ENCODE results near the gene TMEM192.
"Not testable (repeated sequence)": the region's sequence is repeated elsewhere in the genome, so short reads cannot be mapped to it uniquely, and the experiment has no call there.

TMEM192 gene

GRCh38 chr4:165138843-165139242 is 26.2 kb upstream of the TMEM192 start:
- TF ChIP-seq CTCF (IDR thresholded peaks at IDR 0.05; ENCODE audit: low read depth, low read length), result no peak
- DNase-seq (ENCODE audit: extremely low read depth, low read depth), result no peak

GRCh38 chr4:165137205-165137604 is 24.5 kb upstream of the TMEM192 start:
- no peak for TF ChIP-seq CTCF (IDR thresholded peaks at IDR 0.05; ENCODE audit: low read depth, low read length)
- no peak for DNase-seq (ENCODE audit: extremely low read depth, low read depth)

- no peak for DNase-seq (ENCODE audit: extremely low read depth, low read depth)
- TF ChIP-seq CTCF (IDR thresholded peaks at IDR 0.05; ENCODE audit: low read depth, low read length), result no peak
Observed at GRCh38 chr4:165136529-165136928, 23.9 kb upstream of the TMEM192 start.

GRCh38 chr4:165133150-165133549 is 20.5 kb upstream of the TMEM192 start:
- no peak for TF ChIP-seq CTCF (IDR thresholded peaks at IDR 0.05; ENCODE audit: low read depth, low read length)
- no peak for DNase-seq (ENCODE audit: extremely low read depth, low read depth)

GRCh38 chr4:165131247-165131832 is 18.7 kb upstream of the TMEM192 start:
- peak; percentile 19 for DNase-seq (ENCODE audit: extremely low read depth, low read depth)
- peak; percentile 93 for TF ChIP-seq CTCF (IDR thresholded peaks at IDR 0.05; ENCODE audit: low read depth, low read length)

- DNase-seq (ENCODE audit: extremely low read depth, low read depth), result no peak
- TF ChIP-seq CTCF (IDR thresholded peaks at IDR 0.05; ENCODE audit: low read depth, low read length), result no peak
Observed at GRCh38 chr4:165129924-165130323, 17.3 kb upstream of the TMEM192 start.

- DNase-seq (ENCODE audit: extremely low read depth, low read depth), result not testable (repeated sequence)
Observed at GRCh38 chr4:165125869-165126499, 13.3 kb upstream of the TMEM192 start.

- no peak for TF ChIP-seq CTCF (IDR thresholded peaks at IDR 0.05; ENCODE audit: low read depth, low read length)
- no peak for DNase-seq (ENCODE audit: extremely low read depth, low read depth)
Observed at GRCh38 chr4:165124488-165124887, 11.8 kb upstream of the TMEM192 start.
